ENCODE data around the gene GRID1.

- no peak for TF ChIP-seq RFX5 (IDR thresholded peaks at IDR 0.05; ENCODE audit: low read depth, low read length)
- no peak for TF ChIP-seq E2F4 (IDR thresholded peaks at IDR 0.05; ENCODE audit: low read depth, low read length)
- no peak for TF ChIP-seq CTCF (IDR thresholded peaks at IDR 0.05 in 2 of 3, conservative IDR thresholded peaks at IDR 0.05 in 1 of 3; ENCODE audit: control insufficient read depth in 2 of 3, extremely low read depth in 1 of 3, insufficient read depth in 1 of 3, low read depth in 3 of 3, low read length in 3 of 3)
- TF ChIP-seq SIN3A (IDR thresholded peaks at IDR 0.05; ENCODE audit: low read depth, low read length), result no peak
- TF ChIP-seq RAD21 (IDR thresholded peaks at IDR 0.05; ENCODE audit: insufficient read depth, low read depth, low read length), result no peak
- no peak for TF ChIP-seq MYC (IDR thresholded peaks at IDR 0.05; ENCODE audit: insufficient read depth, insufficient read length, insufficient replicate concordance, low read length, severe bottlenecking)
- no peak for TF ChIP-seq POLR2AphosphoS2 (IDR thresholded peaks at IDR 0.05; ENCODE audit: low read depth, low read length)
- no peak for TF ChIP-seq FOXM1 (IDR thresholded peaks at IDR 0.05; ENCODE audit: low read depth, low read length)
- no peak for TF ChIP-seq POLR2A (IDR thresholded peaks at IDR 0.05; ENCODE audit: low read depth, low read length)
Measured at GRCh38 chr10:86371691-86372090, 5.1 kb upstream of the GRID1 start.
